A549 (cell line): Measurements from ENCODE around the gene MFAP3L. TPM values are rescaled to one million over a fixed set of nuclear protein-coding genes. Genes with fewer than 3 reads are reported as not detected.

Source experiments
- ATAC-seq, 2 experiments: fragments of 200-7000 bp in 1 of 2; fragments of >200 bp in 1 of 2; cut with Nextera tagmentation in 1 of 2; cut with Tn5 transposase in 1 of 2; 3 replicates each; pipeline versions ENCODE4 v1.8.0 to v1.9.1; 2018 to 2020; ENCODE audit warnings: mild to moderate bottlenecking in 1 of 2, moderate library complexity in 1 of 2
- CTCF ChIA-PET: fragments of 300-600 bp; sonication (Branson Sonifier 250); formaldehyde crosslinking; extraction: SDS; loops from one replicate; lab custom pipeline; 2021; ENCODE audit warnings: antibody characterized with exemption, inconsistent platforms; lab: Yijun Ruan, JAX
- POLR2A ChIA-PET: fragments of 350-600 bp; formaldehyde crosslinking; extraction: SDS; loops from one replicate; lab custom pipeline; 2021; ENCODE audit warnings: antibody characterized with exemption, inconsistent platforms; lab: Yijun Ruan, JAX
- DNase-seq, 2 experiments: peaks; one replicate each; pipeline versions ENCODE4 v3.0.0 to v3.0.0-alpha.2; 2011 to 2016; ENCODE audit warnings: low read depth in 1 of 2, low spot score in 1 of 2
- FAIRE-seq: peaks from 2 replicates; lab custom pipeline; 2011; peaks lifted over from hg19 to GRCh38; lab: Jason Lieb, UNC
- H3K27ac ChIP-seq, 2 experiments: fragments of >200 bp; sonication (Bioruptor Twin); formaldehyde crosslinking; 3 replicates each; pipeline ENCODE4 v1.5.1; 2016 to 2017
- H3K4me1 ChIP-seq: fragments of >200 bp; sonication (Bioruptor Twin); formaldehyde crosslinking; 3 replicates; pipeline ENCODE4 v1.6.1; 2016
- H3K4me2 ChIP-seq: fragments of >200 bp; sonication (Bioruptor Twin); formaldehyde crosslinking; 3 replicates; pipeline ENCODE4 v1.6.1; 2016
- H3K4me3 ChIP-seq: fragments of >200 bp; sonication (Bioruptor Twin); formaldehyde crosslinking; 3 replicates; pipeline ENCODE4 v1.5.1; 2016
- H3K9me3 ChIP-seq: fragments of >200 bp; sonication (Bioruptor Twin); formaldehyde crosslinking; 3 replicates; pipeline ENCODE4 v1.6.1; 2016
- BHLHE40 ChIP-seq: IDR thresholded peaks from 2 replicates; pipeline ENCODE4 v1.6.1; 2012; ENCODE audit warnings: low read depth, low read length, inconsistent platforms
- CHD2 ChIP-seq: fragments of 150-350 bp; IDR thresholded peaks from 2 replicates; pipeline ENCODE4 v1.6.1; 2014; ENCODE audit warnings: low read length; ENCODE audit not compliant: partially characterized antibody
- CTCF ChIP-seq: fragments of >200 bp; sonication (Bioruptor Twin); formaldehyde crosslinking; IDR thresholded peaks from 3 replicates; pipeline ENCODE4 v1.5.1; 2016
- ELK1 ChIP-seq: fragments of 150-350 bp; IDR thresholded peaks from 2 replicates; pipeline ENCODE4 v1.6.1; 2014; ENCODE audit warnings: low read depth, mild to moderate bottlenecking, low read length
- ESRRA ChIP-seq: fragments of 150-350 bp; IDR thresholded peaks from 2 replicates; pipeline ENCODE4 v1.6.1; 2014; ENCODE audit warnings: mild to moderate bottlenecking, low read length, borderline replicate concordance
- FOXS1 ChIP-seq: fragments of 250-450 bp; sonication (Bioruptor Pico); IDR thresholded peaks from 2 replicates; pipeline ENCODE4 v1.5.0; 2020; ENCODE audit warnings: mild to moderate bottlenecking, moderate library complexity
- KDM1A ChIP-seq: fragments of 200-600 bp; sonication (generic); IDR thresholded peaks from 2 replicates; pipeline ENCODE4 v1.6.1; 2016; ENCODE audit warnings: low read depth, mild to moderate bottlenecking
- KDM5A ChIP-seq: fragments of 200-600 bp; sonication (generic); IDR thresholded peaks from 2 replicates; pipeline ENCODE4 v1.6.1; 2016; ENCODE audit warnings: antibody characterized with exemption, mild to moderate bottlenecking
- MAFK ChIP-seq: fragments of 450-650 bp; IDR thresholded peaks from 2 replicates; pipeline ENCODE4 v1.6.1; 2014; ENCODE audit not compliant: partially characterized antibody
- MAX ChIP-seq: IDR thresholded peaks from 2 replicates; pipeline ENCODE4 v1.6.1; 2012
- POLR2A ChIP-seq: IDR thresholded peaks from 2 replicates; pipeline ENCODE4 v1.6.1; 2012; ENCODE audit warnings: mild to moderate bottlenecking, low read length
- RAD21 ChIP-seq, 2 experiments: fragments of >200 bp in 1 of 2; sonication (Bioruptor Twin) in 1 of 2; formaldehyde crosslinking in 1 of 2; IDR thresholded peaks in 1 of 2; conservative IDR thresholded peaks in 1 of 2; 2 replicates in 1 of 2; 3 replicates in 1 of 2; pipeline ENCODE4 v1.6.1; 2012 to 2018; ENCODE audit warnings: inconsistent platforms in 1 of 2
- RCOR1 ChIP-seq: fragments of 150-350 bp; IDR thresholded peaks from 2 replicates; pipeline ENCODE4 v1.6.1; 2014; ENCODE audit warnings: antibody characterized with exemption, low read length, low read depth
- TP53 ChIP-seq: fragments of 250-450 bp; sonication (Bioruptor Pico); IDR thresholded peaks from 2 replicates; pipeline ENCODE4 v1.5.0; 2021; ENCODE audit warnings: mild to moderate bottlenecking, moderate library complexity
- ZNF302 ChIP-seq: fragments of 250-450 bp; sonication (Bioruptor Pico); IDR thresholded peaks from 2 replicates; pipeline ENCODE4 v1.9.0; 2021; ENCODE audit warnings: inconsistent platforms, mild to moderate bottlenecking, moderate library complexity
- ZSCAN20 ChIP-seq: fragments of 250-450 bp; sonication (Bioruptor Pico); IDR thresholded peaks from 2 replicates; pipeline ENCODE4 v1.8.0; 2022; ENCODE audit warnings: mild to moderate bottlenecking, moderate library complexity
- WGBS: methylation state at CpG from one replicate; pipeline ENCODE4 v1.1.6; 2017; ENCODE audit errors: missing lambda C conversion rate; 5-methylcytosine and 5-hydroxymethylcytosine counted together
- polyA plus RNA-seq, 4 experiments: library from polyadenylated mRNA; depleted of rRNA in 3 of 4; stranded (reverse); fragments of >200 nt; fragmentation: RNase III in 1 of 4; extraction: RNeasy Plus Mini Kit Qiagen cat#74134 plus additional on column Dnase treatment in 1 of 4; gene quantifications; 2 replicates in 3 of 4; 3 replicates in 1 of 4; pipeline ENCODE4 v1.2.3, GENCODE V29; 2011 to 2017
- TF ChIP-seq, protein P1 (sequence below): fragments of >200 bp; sonication (Bioruptor Twin); formaldehyde crosslinking; IDR thresholded peaks from 3 replicates; pipeline ENCODE4 v1.6.1; 2016
- TF ChIP-seq, protein P2 (sequence below): fragments of >200 bp; sonication (Bioruptor Twin); formaldehyde crosslinking; IDR thresholded peaks from 2 replicates; pipeline ENCODE4 v1.6.1; 2016

The MFAP3L gene
- polyA plus RNA-seq, 2 of the 4 experiments (the other 2 are of a cell fraction): 7.0 to 7.5 TPM

DNA sequence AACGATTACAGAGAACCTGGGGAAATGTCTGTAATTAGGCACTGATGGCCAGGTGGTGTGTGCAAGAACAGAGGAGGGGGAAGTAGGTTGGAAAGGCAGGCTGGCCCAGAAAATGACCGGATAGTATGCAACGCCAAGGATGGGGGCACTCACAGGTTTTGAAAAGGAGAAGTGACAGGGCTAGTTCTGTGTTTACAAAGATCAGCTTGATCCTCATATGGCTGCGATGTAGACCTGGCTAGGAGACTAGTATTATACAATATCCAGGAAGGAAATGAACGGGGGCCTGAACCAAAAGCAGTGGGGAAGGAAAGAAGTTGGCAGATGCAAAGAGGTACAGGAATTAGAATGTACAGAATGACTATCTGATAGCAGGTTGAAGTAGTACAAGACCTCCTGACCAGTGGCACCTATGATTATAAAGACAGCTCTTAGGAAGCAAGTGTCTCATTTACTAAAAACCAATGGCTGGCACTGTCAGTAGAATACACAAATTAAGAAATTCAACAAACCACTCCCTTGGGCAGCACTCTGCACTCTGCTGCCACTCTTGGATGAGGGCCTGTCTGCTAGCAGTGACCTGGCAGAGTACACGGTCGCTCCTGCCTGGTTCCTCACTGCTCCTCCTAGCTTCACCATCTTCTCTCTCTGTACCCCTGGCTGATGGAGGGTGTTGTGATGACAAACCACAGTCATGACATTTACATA lies 14.1 kb downstream of the MFAP3L start (continued):
- TF ChIP-seq TP53: no peak
- no peak for TF ChIP-seq MAFK

DNA sequence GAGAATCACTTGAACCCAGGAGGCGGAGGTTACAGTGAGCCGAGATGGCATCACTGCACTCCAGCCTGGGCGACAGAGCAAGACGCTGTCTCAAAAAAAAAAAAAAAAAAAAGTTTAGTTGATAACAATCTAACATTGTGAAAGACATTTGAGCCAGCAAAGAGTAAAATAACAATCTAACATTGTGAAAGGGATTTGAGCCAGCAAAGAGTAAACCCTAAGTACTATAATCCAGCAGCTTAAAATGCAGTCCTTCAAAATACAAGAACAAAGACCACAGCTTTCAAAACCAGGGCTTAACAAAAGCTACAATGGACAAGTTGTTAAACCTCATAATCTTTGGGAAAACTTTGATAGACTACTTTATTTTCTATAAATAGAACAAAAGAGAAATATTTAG lies 16.9 kb downstream of the MFAP3L start:
- no peak for ATAC-seq
- DNase-seq: no peak
- Histone ChIP-seq H3K4me2 (no peak overlapping the region), H3K9me3 (no peaks in the 10 kb centered on the region), H3K4me1 (no peaks in the 10 kb centered on the region), H3K27ac (no peak overlapping the region), H3K4me3 (no peak overlapping the region)
- no peak for FAIRE-seq
- 89% methylated on average over 3 of the region's 4 CpGs for WGBS
- POLR2A ChIA-PET: no interaction called here
- TF ChIP-seq RAD21 (conservative IDR thresholded peaks at IDR 0.05 in 1 of 2, IDR thresholded peaks at IDR 0.05 in 1 of 2) (no peak), TP53 (no peak), CHD2 (no peak), MAX (no peak), ESRRA (no peak), RCOR1 (no peak), FOXS1 (CRISPR knock-in tag) (no peak)
- TF ChIP-seq, protein P1, sequence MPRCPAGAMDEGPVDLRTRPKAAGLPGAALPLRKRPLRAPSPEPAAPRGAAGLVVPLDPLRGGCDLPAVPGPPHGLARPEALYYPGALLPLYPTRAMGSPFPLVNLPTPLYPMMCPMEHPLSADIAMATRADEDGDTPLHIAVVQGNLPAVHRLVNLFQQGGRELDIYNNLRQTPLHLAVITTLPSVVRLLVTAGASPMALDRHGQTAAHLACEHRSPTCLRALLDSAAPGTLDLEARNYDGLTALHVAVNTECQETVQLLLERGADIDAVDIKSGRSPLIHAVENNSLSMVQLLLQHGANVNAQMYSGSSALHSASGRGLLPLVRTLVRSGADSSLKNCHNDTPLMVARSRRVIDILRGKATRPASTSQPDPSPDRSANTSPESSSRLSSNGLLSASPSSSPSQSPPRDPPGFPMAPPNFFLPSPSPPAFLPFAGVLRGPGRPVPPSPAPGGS: no peak
- TF ChIP-seq, protein P2, sequence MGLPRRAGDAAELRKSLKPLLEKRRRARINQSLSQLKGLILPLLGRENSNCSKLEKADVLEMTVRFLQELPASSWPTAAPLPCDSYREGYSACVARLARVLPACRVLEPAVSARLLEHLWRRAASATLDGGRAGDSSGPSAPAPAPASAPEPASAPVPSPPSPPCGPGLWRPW: no peak
- CTCF ChIA-PET: interaction anchor here (0.6 to 1.3 kb wide), 4 partner anchors 10 to 203 kb away, joined by 3 to 4 read pairs (median 3); partner anchors contain the start of gene MFAP3L

GRCh38 chr4:170008801-170009200 lies 17.4 kb downstream of the MFAP3L start:
- 74% methylated on average over 10 of the region's 10 CpGs for WGBS
- no peak for TF ChIP-seq ELK1
- TF ChIP-seq POLR2A: no peak
- TF ChIP-seq CTCF: no peak
- TF ChIP-seq KDM5A: no peak
- no peak for TF ChIP-seq ZSCAN20 (CRISPR knock-in tag)
- no peak for TF ChIP-seq KDM1A
- TF ChIP-seq TP53: no peak
- no peak for TF ChIP-seq ZNF302 (CRISPR knock-in tag)
- no peak for TF ChIP-seq CHD2
- TF ChIP-seq BHLHE40: no peak
- CTCF ChIA-PET: interaction anchor here (0.6 to 1.3 kb wide), 4 partner anchors 12 to 217 kb away, joined by 3 to 4 read pairs (median 3); partner anchors contain the start of gene MFAP3L
- Histone ChIP-seq H3K4me2 (no peak overlapping the region), H3K9me3 (no peaks in the 10 kb centered on the region), H3K4me1 (no peaks in the 10 kb centered on the region), H3K27ac (no peak overlapping the region), H3K4me3 (no peak overlapping the region)
- POLR2A ChIA-PET: no interaction called here
- ATAC-seq (no peak), DNase-seq (no peak), FAIRE-seq (no peak)
